ENCODE results near the gene MAN1A1.

Gene MAN1A1

DNA sequence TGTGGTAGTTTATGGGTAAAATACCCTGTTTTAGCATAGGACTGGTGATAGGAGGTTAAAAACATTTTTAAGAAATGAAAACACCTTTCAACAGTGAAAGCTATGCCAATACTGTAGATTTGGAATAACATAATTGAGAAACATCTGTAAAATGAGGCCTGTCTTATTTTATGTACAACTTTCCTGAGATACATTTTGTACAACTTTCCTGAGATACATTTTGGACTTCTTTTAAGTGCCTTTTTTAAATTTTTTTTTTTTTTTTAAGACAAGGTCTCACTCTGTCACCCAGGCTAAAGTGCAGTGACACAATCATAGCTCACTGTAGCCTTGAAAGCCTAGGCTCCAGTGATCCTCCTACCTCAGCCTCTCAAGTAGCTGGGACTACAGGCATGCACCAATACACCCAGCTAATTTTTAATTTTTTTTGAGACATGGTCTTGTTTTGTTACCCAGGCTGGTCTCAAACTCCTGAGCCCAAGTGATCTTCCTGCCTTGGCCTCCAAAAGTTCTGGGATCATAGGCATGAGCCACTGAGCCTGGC lies 84.6 kb downstream of the MAN1A1 start:
- DNase-seq = no peak

DNA sequence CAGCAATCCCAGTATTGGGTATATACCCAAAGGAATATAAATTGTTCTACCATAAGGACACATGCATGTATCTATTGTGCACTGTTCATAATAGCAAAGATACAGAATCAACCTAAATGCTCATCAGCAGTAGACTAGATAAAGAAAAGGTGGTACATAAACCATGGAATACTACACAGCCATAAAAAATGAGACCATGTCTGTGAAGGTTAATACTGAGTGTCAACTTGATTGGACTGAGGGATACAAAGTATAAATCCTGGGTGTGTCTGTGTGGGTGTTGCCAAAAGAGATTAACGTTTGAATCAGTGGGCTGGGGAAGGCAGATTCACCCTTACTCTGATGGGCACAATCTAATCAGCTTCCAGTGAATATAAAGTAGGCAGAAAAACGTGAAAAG lies 86.9 kb downstream of the MAN1A1 start:
- no peak for DNase-seq

DNA sequence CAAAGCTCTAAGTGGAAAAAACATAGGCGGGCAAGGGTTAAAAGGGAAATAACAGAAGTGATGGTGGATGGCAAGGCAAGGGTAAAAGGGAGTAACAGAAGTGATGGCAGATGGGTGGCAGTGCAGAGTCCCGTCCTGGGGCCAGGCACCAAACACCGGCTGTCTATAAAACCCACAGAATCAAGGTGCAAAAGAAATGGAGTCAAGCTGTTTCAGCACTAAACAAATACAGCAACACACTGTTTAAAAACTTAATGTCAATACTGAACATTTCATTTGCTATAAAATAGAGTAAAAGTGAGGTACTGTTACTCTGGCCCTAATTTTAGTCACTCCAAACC lies 87.6 kb downstream of the MAN1A1 start:
- no peak for DNase-seq

DNA sequence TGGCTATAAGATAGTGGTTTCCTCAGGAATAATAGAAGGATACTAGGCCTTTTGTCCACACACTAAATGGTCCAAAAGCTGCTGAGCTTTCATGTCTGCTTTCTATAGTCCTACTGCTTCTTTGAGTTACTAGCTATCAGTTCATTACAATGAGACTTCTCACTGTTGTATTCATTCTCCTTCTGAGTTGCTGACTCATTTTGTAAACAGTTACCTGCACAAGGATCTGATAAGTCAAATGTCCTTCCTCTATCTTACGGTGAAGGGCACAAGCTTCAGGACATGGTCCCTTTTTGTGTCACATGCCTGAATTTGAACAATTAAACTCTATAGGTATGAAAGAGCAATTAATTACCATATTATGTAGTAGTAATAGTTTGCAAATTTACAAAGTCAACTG lies 90.5 kb downstream of the MAN1A1 start:
- DNase-seq = no peak

DNA sequence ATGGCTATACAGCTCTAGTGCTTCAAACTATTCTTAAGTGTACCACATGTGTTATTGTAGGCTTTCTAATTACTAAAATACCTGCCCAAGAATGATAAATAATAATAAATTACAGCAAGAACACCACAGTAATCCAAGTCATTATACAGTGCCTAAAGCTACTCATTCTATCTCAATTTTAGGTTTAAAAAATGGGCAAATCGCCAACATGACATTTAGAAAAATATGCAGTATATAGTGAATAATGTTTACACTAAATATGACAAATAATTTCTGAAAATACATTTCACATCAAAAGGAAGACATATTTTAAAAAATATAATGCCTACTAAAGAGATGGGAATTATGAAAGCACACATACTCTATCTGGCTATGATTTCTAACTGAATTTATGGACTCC lies 91.8 kb downstream of the MAN1A1 start:
- no peak for DNase-seq

DNA sequence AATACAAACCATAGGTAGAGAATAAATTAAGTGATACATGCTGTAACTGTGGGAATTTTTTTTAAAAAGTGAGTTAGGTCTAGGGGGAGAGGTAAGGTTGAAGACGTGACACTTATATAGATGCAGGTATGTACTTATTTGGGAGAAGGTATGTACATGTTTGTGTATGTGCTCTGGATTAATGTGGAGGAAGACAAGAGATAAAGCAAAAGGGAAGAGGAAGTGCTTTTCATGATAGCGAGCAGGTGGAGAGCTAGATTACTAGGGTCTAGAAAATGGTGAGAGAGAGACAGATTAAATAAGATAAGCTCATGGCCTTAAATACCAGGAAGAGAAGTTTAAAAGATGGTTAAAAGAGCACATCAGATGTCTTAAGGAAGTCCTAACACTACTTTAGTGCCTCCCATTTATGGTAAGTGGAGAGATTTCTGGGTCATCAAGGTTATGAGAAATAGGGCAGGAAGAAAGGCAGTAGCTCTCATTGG lies 92.5 kb downstream of the MAN1A1 start:
- DNase-seq = no peak

DNA sequence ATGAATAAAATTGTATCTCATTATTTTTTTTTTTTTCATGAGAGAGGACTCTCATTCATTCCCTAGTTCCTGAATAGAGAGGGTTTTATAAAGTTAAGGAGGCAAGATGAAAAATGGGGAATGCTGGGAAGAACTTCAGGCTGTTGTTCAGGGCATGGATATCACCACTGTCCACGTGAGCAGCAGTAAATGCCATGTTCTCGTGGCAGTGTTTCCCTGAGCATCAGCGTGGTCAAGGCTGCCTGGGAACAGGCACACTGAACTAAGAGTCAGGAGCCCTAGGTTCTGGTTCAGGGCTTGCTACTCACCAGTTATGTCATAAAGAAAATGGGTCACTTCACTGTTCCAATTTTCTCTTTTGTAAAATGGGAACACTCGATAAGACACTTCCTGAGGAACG lies 93.2 kb downstream of the MAN1A1 start:
- DNase-seq = no peak

DNA sequence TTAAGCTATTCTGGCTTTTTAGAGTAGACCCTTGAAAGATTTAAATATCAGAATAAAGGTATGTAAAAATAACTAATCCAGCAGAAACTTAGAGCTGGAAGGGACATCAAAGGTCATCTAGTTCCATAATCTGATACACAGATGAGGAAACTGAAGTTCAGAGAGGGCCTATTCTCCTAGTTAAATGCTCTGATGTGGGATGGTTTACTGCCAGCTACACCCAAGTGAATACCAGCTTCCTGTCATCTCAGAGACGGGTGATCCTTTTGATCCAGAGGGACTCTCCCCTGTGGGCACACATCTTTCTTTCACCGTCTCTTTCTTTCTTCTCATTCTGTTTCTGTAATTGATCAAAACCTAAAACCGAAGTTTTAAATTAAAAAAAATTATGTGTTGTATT lies 94.1 kb downstream of the MAN1A1 start:
- no peak for DNase-seq

DNA sequence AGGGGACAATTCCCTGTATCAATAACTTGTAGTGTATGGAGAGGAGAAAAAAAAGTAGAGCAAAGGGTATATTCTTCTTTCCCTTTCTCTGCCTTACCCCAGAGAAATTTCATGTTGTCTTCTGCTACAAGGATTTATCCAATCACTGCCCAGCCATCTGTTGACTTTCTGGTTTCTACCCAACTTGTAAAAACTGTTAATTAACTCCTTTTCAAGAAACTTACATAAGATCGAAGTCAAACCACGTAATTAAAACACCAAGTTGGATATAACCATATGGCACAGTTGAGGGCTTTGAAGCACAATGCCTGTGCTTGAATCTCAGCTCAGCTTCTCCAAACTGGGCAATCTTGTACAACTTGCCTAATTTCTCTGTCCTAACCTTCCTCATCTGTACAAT lies 99.5 kb downstream of the MAN1A1 start:
- no peak for DNase-seq

DNA sequence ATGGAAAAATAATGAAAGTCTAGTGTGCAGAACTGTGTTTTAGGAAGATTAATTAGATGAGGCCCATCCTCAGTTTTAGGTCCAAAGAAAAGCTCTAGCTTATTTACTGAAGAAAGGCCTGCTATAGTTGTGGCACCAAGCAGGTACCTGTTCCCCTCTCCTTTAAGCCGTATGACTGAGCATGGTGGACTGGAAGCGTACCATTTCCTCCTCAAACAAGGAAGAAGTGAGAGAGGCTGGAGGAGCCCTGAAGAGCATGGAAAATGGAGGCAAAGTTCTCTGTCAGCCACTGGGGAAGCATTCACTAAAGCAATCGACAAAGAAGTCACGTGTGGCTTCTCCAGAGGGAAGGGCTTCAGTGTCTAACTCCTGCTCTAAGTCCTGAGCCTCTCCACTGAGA lies 100.2 kb downstream of the MAN1A1 start:
- no peak for DNase-seq

DNA sequence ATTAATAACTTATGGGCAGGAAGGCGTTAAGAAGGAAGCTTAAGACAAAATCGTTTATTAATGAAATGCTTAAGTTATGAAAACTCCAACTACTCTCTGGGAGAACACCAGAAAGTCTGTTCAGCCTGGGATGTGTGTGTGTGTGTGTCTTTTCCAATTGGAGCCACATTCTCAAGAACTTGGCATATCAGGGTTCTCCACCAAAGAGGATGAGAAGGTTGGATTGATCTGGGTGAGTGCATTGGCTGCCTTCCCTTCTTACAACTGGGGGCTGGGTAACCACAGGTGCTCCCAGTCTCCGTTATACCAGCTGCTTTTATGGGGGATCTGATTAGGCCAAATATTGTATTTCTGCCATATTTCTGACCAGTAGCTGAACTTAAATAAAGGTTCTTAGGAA lies 102.1 kb downstream of the MAN1A1 start:
- DNase-seq = no peak

DNA sequence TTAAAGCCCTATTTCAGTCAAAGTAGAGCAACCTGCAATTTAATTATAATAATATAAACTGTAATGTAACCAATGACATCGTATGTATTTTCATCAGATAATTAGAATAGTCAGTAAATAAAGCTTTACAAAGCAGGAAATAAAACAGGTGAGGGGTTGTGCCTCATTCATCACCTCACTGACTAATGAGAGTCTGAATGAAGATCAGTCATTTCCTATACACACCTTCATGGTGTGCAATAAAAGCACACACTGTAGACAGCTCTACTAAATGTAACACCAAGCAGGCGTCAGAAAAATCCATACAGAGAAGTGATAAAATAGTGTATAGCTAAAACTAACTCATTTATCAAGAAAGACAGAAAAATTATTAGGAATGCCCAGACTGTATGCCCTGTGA lies 105.9 kb downstream of the MAN1A1 start:
- no peak for DNase-seq

DNA sequence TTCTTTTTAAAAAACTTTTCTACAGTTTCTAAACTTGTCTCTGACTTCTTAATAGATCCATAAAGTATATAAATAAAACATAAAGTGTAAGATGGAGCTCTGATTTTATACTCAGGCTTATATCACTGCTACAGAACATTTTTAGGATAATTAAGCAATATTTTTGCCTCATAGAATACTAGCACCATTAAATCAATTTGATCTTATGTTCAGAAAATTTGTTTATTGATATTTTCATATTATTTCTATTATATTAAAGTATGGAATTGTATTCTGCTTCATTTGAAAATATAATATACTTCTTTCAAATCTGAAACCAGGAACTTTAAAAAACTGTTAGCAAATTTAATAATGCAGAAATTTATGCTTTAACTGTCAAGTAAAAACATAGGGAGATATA lies 106.5 kb downstream of the MAN1A1 start:
- DNase-seq = no peak

DNA sequence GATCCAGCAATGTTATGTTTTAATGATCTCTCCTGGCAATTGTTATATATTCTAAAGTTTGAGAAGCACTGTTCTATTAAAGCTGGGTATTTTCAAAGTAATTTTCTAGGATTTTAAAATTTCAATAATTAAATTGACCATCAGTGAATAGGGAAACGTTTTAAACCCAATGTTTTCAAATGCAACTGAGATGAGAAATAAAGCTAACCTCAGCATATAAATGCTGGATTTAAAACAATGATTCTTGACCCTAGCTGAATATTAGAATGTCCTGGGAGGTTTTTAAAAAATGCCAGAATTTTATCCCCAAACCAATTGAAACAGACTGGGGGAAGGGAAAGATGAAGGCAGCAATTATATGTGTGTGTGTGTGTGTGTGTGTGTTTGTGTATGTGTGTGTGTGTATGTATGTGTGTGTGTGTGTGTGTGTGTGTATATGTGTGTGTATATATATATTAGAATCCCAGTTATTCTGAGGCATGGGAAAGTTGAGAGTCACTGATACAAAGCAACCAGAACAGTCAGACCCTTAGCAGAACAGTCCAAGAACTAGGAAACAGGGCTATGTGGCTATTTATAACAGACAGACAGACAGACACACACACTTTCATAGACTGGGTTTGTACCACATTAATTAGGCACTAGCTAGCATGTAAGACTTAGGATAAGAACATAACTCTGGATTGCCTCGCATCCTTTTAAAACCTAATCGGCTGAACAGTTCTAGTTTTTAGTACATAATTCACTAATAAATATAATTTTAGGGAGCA lies 107.8 kb downstream of the MAN1A1 start:
- no peak for DNase-seq

DNA sequence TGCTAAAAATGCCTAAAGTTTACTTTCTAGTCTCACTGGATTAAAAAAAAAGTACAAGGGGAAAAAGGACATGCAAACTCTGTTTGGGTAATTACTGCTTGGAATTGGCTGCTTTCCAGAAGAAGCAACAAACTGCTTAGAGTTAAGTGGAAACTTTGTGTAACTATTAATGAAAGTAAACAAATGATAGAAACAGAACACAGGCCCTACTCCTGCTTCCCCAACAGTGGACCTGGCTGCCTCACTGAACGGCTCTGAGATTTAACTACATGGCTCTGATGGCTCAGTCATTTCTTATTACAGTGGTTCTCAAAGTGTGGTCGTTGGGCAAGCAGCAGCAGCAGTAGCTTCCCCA lies 108.5 kb downstream of the MAN1A1 start:
- peak; percentile 14 for DNase-seq

DNA sequence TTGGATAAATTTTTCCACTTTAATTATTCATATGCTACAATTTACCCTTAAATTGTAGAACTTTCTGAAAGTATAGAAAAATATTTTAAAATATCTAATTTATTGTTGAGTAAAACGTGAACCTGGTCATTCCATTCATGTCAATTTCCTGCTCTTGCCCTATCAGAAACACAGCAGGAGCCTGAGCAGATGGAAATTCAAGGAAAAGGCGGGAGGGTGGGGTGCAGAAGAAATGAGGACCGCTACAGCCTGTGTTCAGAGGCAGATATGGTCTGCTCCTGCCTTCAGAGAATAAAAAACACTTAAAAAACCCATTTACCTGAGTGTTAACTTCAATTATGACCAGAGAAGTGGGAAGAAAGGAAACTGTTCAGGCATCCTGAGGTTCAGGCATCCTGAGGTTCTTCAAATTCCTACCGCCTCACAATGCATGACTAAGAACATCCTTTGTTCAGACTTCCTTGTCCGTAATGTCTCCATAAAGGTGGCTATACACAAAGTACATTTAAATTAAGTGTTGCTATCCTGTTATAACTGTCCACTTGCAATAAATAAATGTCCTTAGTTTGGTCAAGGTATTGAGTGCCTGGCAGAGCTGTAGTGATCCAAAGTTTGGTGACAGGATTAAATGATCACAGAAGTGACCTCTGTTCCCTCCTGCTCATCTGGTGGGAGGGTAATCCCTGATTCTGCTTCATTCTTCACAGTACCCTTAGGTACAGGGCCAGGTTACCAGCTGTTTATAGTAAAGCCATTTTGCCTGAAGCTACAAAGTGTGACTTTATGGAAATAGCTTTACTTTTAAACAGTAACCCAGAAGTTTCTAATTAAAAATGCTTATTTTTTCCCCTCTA lies 109.1 kb downstream of the MAN1A1 start:
- DNase-seq = no peak

DNA sequence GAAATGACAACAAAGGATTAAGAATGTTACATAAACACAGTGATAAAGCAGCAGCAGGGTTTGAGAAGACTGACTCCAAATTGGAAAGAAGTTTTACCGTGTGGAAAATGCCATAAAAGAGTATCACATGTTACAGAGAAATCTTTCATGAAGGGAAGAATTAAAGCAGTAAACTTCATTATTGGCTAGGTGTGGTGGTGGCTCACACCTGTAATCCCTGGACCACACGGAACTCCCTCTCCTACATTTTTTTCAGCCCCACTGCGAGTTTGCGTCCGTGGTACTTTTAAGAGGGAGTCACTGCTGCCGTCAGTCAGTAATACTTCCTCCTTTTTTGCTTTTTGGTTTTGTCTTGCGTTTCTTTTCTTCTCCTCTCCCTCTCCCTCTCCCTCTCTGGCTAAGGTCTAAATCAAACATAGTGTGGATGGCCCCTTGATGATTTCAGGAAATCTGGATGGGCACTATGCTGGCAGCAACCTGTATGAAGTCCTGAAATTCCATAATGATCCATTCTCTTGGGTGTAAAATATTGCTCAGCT lies 112.3 kb downstream of the MAN1A1 start:
- no peak for DNase-seq

DNA sequence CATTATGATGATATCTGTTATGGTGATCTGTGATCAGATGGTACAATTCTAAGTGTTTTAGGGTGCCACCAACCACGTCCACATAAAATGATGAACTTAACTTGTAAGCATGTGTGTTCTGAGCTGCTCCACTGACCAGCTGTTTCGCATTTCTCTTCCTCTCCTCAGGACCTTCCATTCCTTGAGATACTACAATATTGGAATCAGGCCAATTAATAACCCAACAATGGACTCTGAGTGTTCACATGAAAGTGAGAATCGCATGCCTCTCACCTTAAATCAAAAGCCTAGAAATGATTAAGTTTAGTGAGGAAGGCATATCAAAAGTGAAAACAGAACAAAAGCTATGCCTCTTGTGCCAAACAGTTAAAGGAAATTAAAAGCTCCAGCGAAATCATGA lies 114.6 kb downstream of the MAN1A1 start:
- DNase-seq = no peak

DNA sequence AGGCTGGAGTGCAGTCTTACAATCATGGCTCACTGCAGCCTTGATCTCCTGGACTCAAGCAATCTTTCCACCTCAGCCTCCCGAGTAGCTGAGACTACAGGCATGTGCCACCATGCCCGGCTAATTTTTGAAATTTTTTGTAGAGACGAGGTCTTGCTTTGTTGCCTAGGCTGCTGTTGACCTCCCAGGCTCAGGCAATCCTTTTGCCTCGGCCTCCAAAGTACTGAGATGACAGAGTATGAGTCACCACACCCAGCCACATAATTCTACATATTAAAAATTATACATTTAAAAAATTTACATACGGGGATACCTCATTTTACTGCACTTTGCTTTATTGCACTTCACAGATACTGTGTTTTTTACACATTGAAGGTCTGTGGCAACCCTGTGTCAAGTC lies 115.1 kb downstream of the MAN1A1 start:
- DNase-seq = no peak

DNA sequence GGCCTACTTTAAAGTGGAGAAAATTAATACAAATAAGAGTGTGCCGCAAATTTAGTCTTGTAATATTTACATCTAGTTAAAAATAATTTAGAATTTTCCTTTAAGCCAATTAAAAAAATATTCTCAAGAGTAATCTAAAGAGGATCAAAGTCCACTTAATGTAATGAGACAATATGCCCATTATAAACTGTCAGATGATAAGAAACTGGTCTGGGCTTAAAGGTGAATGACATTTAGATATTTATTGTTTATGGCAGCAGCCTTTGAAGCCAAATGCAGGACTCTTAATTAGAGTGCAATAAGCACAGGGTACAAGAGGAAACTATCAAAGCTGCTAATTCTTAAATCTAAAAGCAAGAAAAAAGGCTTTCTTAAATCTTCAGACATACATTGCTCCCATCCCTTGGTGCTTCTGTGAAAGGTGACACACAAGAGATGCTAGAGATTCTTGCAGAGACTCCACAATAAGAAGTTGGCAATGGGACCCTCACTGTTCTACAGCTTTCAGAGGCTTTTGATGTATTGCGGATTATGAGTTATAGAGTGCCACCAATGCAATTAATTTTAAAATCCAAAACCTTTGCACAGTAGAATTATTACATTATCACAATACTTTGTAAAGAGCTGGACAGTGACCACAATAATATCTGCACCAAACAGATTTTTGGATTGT lies 116.1 kb downstream of the MAN1A1 start:
- no peak for DNase-seq

DNA sequence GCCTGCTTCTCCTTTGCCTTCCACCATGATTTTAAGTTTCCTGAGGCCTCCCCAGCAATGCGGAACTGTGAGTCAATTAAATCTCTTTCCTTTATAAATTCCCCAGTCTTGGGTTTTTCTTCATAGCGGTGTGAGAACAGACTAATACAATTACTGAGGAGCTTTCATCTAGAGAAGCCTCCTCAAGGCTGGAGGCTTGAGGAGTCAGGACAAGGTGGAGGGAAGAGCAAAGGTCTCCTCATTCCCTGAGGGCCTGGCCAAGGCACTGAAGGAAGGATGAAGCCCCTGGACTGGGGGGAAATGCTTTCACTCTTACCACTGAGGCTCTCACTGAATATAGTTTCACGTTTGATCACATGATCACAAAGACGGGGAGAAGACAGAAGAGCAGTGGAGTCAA lies 118.2 kb downstream of the MAN1A1 start:
- no peak for DNase-seq

DNA sequence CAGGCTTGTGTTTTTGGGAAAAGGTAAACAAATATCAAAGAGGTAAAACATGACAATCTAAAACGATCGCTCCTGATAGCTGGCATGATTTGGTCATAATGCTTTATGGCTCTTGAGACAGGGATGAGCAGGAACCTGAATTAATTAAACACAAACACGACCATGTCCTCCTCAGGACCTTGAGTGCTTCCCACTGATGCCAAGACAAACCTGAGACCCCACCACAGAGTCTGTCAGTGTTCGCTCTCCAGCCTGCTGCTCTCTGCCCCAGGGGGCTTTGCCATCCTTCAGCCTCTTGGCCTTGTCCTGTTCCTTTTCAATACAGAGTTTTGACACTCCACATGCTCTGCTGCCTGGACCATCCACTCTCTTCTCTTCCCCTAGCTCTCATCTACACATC lies 119.4 kb downstream of the MAN1A1 start:
- no peak for DNase-seq

DNA sequence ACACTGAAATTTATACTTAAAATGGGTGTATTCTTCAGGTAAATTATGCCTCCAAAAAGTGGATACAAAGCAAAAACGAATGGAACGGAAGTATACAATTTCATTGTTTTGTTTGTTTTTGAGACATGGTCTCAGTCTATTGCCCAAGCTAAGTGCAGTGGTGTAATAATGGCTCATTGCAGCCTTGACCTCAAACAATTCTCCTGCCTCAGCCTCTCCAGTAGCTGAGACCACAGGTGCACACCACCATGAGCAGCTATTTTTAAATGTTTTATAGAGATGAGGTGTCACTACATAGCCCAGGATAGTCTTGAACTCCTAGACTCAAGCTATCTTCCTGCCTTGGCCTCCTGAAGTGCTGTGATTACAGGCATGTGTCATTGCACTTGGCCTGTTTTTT lies 122.2 kb downstream of the MAN1A1 start:
- DNase-seq = no peak

Measured in HCEC 1CT (cell line).